Adrenal gland (tissue), 5 donors: Measurements from ENCODE around the gene EML1.

ENCODE experiments used
- POLR2A ChIP-seq, 2 donors: fragments of 450-650 bp; IDR thresholded peaks; one replicate each; pipeline ENCODE4 v1.6.1; 2017; ENCODE audit warnings: antibody characterized with exemption in 2 of 2, mild to moderate bottlenecking in 2 of 2, moderate library complexity in 1 of 2
- TF ChIP-seq, protein P1 (sequence below), 6 experiments: fragments of 450-650 bp in 4 of 6; fragments of 200-600 bp in 2 of 6; sonication (generic) in 1 of 6; IDR thresholded peaks; 1 replicate in 5 of 6; 2 replicates in 1 of 6; pipeline versions ENCODE4 v1.5.1 to v1.8.0; 2016 to 2021; ENCODE audit warnings: antibody characterized with exemption in 6 of 6, mild to moderate bottlenecking in 2 of 6, moderate library complexity in 1 of 6
- donor health status: DM: no; HTN: no; CAD: no.

- TF ChIP-seq, protein P1, sequence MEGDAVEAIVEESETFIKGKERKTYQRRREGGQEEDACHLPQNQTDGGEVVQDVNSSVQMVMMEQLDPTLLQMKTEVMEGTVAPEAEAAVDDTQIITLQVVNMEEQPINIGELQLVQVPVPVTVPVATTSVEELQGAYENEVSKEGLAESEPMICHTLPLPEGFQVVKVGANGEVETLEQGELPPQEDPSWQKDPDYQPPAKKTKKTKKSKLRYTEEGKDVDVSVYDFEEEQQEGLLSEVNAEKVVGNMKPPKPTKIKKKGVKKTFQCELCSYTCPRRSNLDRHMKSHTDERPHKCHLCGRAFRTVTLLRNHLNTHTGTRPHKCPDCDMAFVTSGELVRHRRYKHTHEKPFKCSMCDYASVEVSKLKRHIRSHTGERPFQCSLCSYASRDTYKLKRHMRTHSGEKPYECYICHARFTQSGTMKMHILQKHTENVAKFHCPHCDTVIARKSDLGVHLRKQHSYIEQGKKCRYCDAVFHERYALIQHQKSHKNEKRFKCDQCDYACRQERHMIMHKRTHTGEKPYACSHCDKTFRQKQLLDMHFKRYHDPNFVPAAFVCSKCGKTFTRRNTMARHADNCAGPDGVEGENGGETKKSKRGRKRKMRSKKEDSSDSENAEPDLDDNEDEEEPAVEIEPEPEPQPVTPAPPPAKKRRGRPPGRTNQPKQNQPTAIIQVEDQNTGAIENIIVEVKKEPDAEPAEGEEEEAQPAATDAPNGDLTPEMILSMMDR (IDR thresholded peaks at IDR 0.05), result no peak
- no peak for TF ChIP-seq POLR2A (IDR thresholded peaks at IDR 0.05)
Observed at GRCh38 chr14:99816642-99817041, 23.4 kb downstream of the EML1 start.
